Measurements from ENCODE around the gene WDR49. TPM values are rescaled to one million over a fixed set of nuclear protein-coding genes. Genes with fewer than 3 reads are reported as not detected.

The WDR49 gene
- total and polyA plus RNA-seq, 5 donors from 2014 or later: 0.79 TPM; not detected in 4

DNA sequence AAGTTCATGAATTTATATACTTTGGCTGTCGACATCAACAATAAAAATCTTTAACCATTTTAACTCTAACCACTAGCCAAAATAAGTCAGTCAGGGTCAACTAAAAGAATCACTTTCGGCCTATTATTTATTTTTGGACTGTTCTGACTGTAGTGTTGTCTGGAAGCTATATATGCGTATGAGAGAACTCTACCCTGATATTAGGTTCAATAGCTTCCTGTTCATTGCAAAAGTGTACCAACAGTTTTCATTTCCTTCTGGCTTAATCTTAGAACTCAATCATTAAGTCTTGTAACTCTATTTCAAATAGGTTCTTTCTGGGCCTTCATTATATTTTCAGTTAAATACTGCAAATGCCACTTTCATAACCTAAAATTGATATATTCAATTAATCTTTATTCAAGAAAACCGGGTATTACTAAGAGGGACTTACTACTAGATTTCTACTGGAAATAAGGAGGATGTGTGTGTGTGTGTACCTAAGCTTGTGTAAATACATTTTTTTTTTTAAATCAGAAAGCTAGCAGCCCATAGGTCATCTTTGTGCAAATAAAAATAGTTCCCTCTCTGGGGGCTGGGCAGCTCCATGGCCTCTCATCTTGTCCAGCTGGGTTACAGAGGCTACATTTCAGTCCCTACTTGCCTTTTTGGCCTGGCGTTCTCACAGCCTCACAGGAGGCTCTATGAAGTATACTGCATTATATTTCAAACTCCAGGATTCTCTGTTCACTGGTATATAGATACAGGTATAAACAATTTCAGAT lies 185.7 kb downstream of the WDR49 start:
- Mint-ChIP-seq H3K9me3 (peaks cover 0 to 4% (median 0%) of the 10 kb centered on the region in 7 donors), H3K4me1 (no peaks in the 10 kb centered on the region), H3K27ac (no peak overlapping the region), H3K27me3 (no peaks in the 10 kb centered on the region), H3K36me3 (no peaks in the 10 kb centered on the region), H3K4me3 (no peak overlapping the region)
- DNase-seq: no peak
- no peak overlapping the region for H3K27ac ChIP-seq (ENCODE audit: insufficient read depth, low read length, poor library complexity, severe bottlenecking)
- no peaks in the 10 kb centered on the region for H3K36me3 ChIP-seq (ENCODE audit: control insufficient read depth, insufficient read depth, low read length)
- H3K4me1 ChIP-seq (ENCODE audit: control insufficient read depth, insufficient read depth, low read length, poor library complexity, severe bottlenecking): no peaks in the 10 kb centered on the region
- no peaks in the 10 kb centered on the region for H3K27me3 ChIP-seq (ENCODE audit: control insufficient read depth, insufficient read depth, low read length)
- ATAC-seq (ENCODE audit: low read depth in 2 of 2): no peak
- no peak overlapping the region for H3K4me3 ChIP-seq (ENCODE audit: low read depth, low read length)
- no peaks in the 10 kb centered on the region for H3K9me3 ChIP-seq (ENCODE audit: control insufficient read depth in 2 of 2, low read length in 2 of 2)

DNA sequence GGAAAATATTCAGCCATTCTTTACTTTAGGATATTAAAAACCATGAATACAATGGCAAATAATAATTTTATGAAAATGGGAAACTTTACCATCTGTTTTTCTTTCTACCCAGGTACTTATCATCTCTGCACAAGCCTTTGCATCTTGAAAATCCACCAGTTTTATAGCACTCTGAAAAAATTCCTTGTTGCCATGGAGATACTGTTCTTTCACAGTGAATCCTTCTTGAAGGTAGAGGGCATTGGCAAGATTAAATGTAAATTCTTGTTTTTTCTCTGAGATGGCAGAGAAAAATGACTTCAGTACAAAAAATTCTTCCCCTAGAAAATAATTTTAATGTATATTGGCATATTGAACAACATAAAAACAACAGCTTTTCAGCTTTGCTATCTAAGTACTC lies 186.8 kb downstream of the WDR49 start:
- Mint-ChIP-seq H3K9me3 (peaks cover 0 to 4% (median 0%) of the 10 kb centered on the region in 7 donors), H3K27ac (no peak overlapping the region), H3K4me1 (no peaks in the 10 kb centered on the region), H3K36me3 (no peaks in the 10 kb centered on the region), H3K4me3 (no peak overlapping the region), H3K27me3 (no peaks in the 10 kb centered on the region)
- Histone ChIP-seq H3K4me3 (ENCODE audit: low read depth, low read length) (no peak overlapping the region), H3K27ac (ENCODE audit: insufficient read depth, low read length, poor library complexity, severe bottlenecking) (no peak overlapping the region), H3K9me3 (ENCODE audit: control insufficient read depth in 2 of 2, low read length in 2 of 2) (no peaks in the 10 kb centered on the region), H3K36me3 (ENCODE audit: control insufficient read depth, insufficient read depth, low read length) (no peaks in the 10 kb centered on the region), H3K4me1 (ENCODE audit: control insufficient read depth, insufficient read depth, low read length, poor library complexity, severe bottlenecking) (no peaks in the 10 kb centered on the region), H3K27me3 (ENCODE audit: control insufficient read depth, insufficient read depth, low read length) (no peaks in the 10 kb centered on the region)
- DNase-seq: no peak
- ATAC-seq (ENCODE audit: low read depth in 2 of 2): no peak

DNA sequence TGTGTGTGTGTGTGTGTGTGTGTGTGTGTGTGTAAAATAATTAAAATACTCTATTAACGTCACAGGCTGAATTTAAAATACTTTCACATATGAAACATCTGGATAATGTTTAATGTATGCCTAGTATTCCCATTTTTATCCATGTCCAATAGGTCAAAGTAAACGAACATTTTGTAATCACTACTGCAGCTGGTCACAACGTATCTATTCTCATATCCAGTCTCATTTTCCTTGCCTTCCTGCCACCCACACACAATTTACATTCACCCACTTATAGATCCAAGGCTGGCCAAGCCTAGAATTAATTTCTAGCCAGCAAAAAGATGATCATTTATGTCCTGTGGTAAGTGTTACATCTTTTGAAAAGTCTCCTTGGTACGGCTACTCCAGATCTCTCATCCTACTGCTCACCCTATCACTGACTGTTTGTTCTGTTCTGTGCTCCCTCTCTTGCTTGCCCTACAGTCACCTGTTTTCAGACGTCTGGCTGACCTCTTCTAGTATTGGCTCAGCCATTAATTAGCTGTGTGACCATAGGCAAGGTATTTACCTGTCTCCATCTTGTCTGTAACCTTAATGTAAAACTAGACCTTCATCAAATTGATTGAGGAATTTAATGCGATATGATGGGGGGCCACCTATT lies 197.5 kb downstream of the WDR49 start:
- no peaks in the 10 kb centered on the region for H3K27me3 Mint-ChIP-seq
- Histone ChIP-seq H3K4me3 (ENCODE audit: low read depth, low read length) (no peak overlapping the region), H3K9me3 (ENCODE audit: control insufficient read depth in 2 of 2, low read length in 2 of 2) (no peaks in the 10 kb centered on the region), H3K27ac (ENCODE audit: insufficient read depth, low read length, poor library complexity, severe bottlenecking) (no peak overlapping the region), H3K4me1 (ENCODE audit: control insufficient read depth, insufficient read depth, low read length, poor library complexity, severe bottlenecking) (no peaks in the 10 kb centered on the region), H3K36me3 (ENCODE audit: control insufficient read depth, insufficient read depth, low read length) (no peaks in the 10 kb centered on the region), H3K27me3 (ENCODE audit: control insufficient read depth, insufficient read depth, low read length) (no peaks in the 10 kb centered on the region)
- no peak for ATAC-seq (ENCODE audit: low read depth in 2 of 2)
- DNase-seq: no peak
- H3K36me3 Mint-ChIP-seq: no peaks in the 10 kb centered on the region
- no peak overlapping the region for H3K27ac Mint-ChIP-seq
- H3K4me3 Mint-ChIP-seq: no peak overlapping the region
- peaks cover 0 to 3% (median 0%) of the 10 kb centered on the region in 7 donors for H3K9me3 Mint-ChIP-seq
- no peaks in the 10 kb centered on the region for H3K4me1 Mint-ChIP-seq

GRCh38 chr3:167453815-167454214 lies 199.9 kb downstream of the WDR49 start:
- H3K4me1 Mint-ChIP-seq: no peaks in the 10 kb centered on the region
- no peak for DNase-seq

DNA sequence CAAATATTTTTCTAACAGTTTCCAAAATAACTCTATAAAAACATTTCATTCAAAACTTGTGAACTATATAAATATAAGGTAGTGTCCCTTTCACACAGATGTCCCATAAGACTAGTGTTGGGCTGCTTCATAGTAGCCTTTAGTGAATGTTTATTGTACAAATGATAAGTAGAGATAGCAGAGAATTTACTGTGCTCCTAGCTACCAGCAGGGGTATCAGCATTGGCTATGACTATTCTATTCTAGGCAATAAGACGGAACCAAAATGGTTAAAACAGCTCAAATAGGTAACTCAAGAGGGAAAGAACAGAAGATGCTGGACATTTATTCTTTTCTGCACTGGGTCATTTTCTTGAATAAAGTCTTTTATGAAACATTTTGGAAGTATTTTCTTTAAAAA lies 202.5 kb downstream of the WDR49 start:
- Histone ChIP-seq H3K36me3 (ENCODE audit: control insufficient read depth, insufficient read depth, low read length) (no peaks in the 10 kb centered on the region), H3K9me3 (ENCODE audit: control insufficient read depth in 2 of 2, low read length in 2 of 2) (no peaks in the 10 kb centered on the region), H3K4me3 (ENCODE audit: low read depth, low read length) (no peak overlapping the region), H3K27me3 (ENCODE audit: control insufficient read depth, insufficient read depth, low read length) (no peaks in the 10 kb centered on the region), H3K4me1 (ENCODE audit: control insufficient read depth, insufficient read depth, low read length, poor library complexity, severe bottlenecking) (no peaks in the 10 kb centered on the region), H3K27ac (ENCODE audit: insufficient read depth, low read length, poor library complexity, severe bottlenecking) (no peak overlapping the region)
- peaks cover 0 to 1% (median 0%) of the 10 kb centered on the region in 7 donors for H3K9me3 Mint-ChIP-seq
- H3K4me3 Mint-ChIP-seq: no peak overlapping the region
- no peaks in the 10 kb centered on the region for H3K36me3 Mint-ChIP-seq
- no peak for DNase-seq
- no peaks in the 10 kb centered on the region for H3K4me1 Mint-ChIP-seq
- H3K27ac Mint-ChIP-seq: no peak overlapping the region
- no peak for ATAC-seq (ENCODE audit: low read depth in 2 of 2)
- H3K27me3 Mint-ChIP-seq: no peaks in the 10 kb centered on the region

More at GRCh38 chr3:167453815-167454214, 199.9 kb downstream of the WDR49 start:
- H3K27ac Mint-ChIP-seq: no peak overlapping the region
- no peak overlapping the region for H3K4me3 ChIP-seq (ENCODE audit: low read depth, low read length)
- H3K27me3 Mint-ChIP-seq: no peaks in the 10 kb centered on the region
- no peaks in the 10 kb centered on the region for H3K36me3 ChIP-seq (ENCODE audit: control insufficient read depth, insufficient read depth, low read length)
- H3K27me3 ChIP-seq (ENCODE audit: control insufficient read depth, insufficient read depth, low read length): no peaks in the 10 kb centered on the region
- H3K4me1 ChIP-seq (ENCODE audit: control insufficient read depth, insufficient read depth, low read length, poor library complexity, severe bottlenecking): no peaks in the 10 kb centered on the region
- no peaks in the 10 kb centered on the region for H3K9me3 ChIP-seq (ENCODE audit: control insufficient read depth in 2 of 2, low read length in 2 of 2)
- peaks cover 0 to 3% (median 0%) of the 10 kb centered on the region in 7 donors for H3K9me3 Mint-ChIP-seq
- no peak overlapping the region for H3K27ac ChIP-seq (ENCODE audit: insufficient read depth, low read length, poor library complexity, severe bottlenecking)
- no peaks in the 10 kb centered on the region for H3K36me3 Mint-ChIP-seq
- no peak for ATAC-seq (ENCODE audit: low read depth in 2 of 2)
- no peak overlapping the region for H3K4me3 Mint-ChIP-seq

DNA sequence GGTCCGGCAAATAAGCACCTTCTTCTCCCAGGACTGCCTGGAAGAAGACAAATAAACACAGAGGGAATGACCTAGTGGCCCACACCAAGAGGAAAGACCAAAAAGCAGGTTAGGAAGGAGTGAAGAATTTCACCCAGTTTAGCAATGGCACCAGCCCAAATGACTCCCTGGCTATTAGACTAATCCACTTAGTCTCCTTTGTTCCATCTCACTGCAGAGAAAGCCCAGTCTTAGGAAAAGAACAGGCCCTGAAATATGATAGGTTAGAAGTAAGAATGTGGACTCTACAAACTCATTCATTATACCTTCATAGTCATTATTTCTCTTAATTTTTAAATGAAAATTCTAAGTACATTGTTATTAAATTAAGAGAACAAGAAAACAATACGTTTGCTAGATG lies 203.1 kb downstream of the WDR49 start:
- Mint-ChIP-seq H3K27me3 (no peaks in the 10 kb centered on the region), H3K27ac (no peak overlapping the region), H3K36me3 (no peaks in the 10 kb centered on the region), H3K9me3 (no peaks in the 10 kb centered on the region), H3K4me3 (no peak overlapping the region), H3K4me1 (no peaks in the 10 kb centered on the region)
- no peaks in the 10 kb centered on the region for H3K27me3 ChIP-seq (ENCODE audit: control insufficient read depth, insufficient read depth, low read length)
- H3K36me3 ChIP-seq (ENCODE audit: control insufficient read depth, insufficient read depth, low read length): no peaks in the 10 kb centered on the region
- ATAC-seq (ENCODE audit: low read depth in 2 of 2): no peak
- H3K4me3 ChIP-seq (ENCODE audit: low read depth, low read length): no peak overlapping the region
- no peak for DNase-seq
- H3K4me1 ChIP-seq (ENCODE audit: control insufficient read depth, insufficient read depth, low read length, poor library complexity, severe bottlenecking): no peaks in the 10 kb centered on the region
- H3K27ac ChIP-seq (ENCODE audit: insufficient read depth, low read length, poor library complexity, severe bottlenecking): no peak overlapping the region
- no peaks in the 10 kb centered on the region for H3K9me3 ChIP-seq (ENCODE audit: control insufficient read depth in 2 of 2, low read length in 2 of 2)

DNA sequence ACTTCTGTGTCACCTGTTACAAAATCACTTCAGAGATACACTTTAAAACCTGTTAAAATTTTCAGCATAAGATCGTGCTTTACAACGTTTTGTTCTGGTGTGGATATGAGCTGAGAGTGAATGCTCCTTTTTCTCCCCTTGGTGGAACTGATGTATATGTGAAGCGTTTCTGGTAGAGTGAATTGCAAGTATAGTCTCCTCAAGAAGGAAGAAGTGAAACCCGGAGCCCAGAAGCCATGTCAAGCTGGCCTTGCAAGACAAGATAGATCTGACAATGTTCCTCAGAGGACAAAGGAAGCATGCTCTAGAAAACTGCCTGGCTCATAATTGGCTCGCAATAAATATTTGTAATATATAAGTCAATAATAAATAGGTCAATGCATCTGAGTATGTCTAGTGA lies 203.5 kb downstream of the WDR49 start:
- Mint-ChIP-seq H3K27ac (no peak overlapping the region), H3K9me3 (no peaks in the 10 kb centered on the region), H3K4me3 (no peak overlapping the region), H3K4me1 (no peaks in the 10 kb centered on the region), H3K36me3 (no peaks in the 10 kb centered on the region), H3K27me3 (no peaks in the 10 kb centered on the region)
- ATAC-seq (ENCODE audit: low read depth in 2 of 2): no peak
- Histone ChIP-seq H3K27ac (ENCODE audit: insufficient read depth, low read length, poor library complexity, severe bottlenecking) (no peak overlapping the region), H3K4me1 (ENCODE audit: control insufficient read depth, insufficient read depth, low read length, poor library complexity, severe bottlenecking) (no peaks in the 10 kb centered on the region), H3K27me3 (ENCODE audit: control insufficient read depth, insufficient read depth, low read length) (no peaks in the 10 kb centered on the region), H3K4me3 (ENCODE audit: low read depth, low read length) (no peak overlapping the region), H3K36me3 (ENCODE audit: control insufficient read depth, insufficient read depth, low read length) (no peaks in the 10 kb centered on the region), H3K9me3 (ENCODE audit: control insufficient read depth in 2 of 2, low read length in 2 of 2) (no peaks in the 10 kb centered on the region)
- DNase-seq: no peak

DNA sequence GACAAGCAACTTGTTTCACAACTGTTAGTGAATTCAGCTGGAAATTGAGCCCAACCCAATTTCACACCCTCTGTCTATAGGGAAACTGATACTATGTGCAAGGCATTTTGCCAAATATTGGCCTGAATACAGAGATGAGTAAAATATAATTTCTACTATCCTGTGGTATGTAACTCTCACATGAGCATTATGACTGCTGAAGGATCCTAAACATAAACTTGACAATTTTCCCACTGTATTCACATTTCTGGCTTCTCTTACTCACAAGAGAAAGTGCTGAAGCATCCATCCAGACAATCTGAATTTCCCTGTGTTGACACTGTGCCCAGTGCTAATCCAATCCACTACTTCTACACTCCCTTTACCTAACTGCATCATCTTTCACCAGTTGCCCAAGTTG lies 208.3 kb downstream of the WDR49 start:
- H3K27me3 ChIP-seq (ENCODE audit: control insufficient read depth, insufficient read depth, low read length): no peaks in the 10 kb centered on the region
- H3K27me3 Mint-ChIP-seq: peaks cover 1% of the 10 kb centered on the region

More for the DNA sequence above, 208.3 kb downstream of the WDR49 start:
- H3K4me1 ChIP-seq (ENCODE audit: control insufficient read depth, insufficient read depth, low read length, poor library complexity, severe bottlenecking): no peaks in the 10 kb centered on the region
- H3K27ac ChIP-seq (ENCODE audit: insufficient read depth, low read length, poor library complexity, severe bottlenecking): no peak overlapping the region
- no peaks in the 10 kb centered on the region for H3K4me1 Mint-ChIP-seq
- no peaks in the 10 kb centered on the region for H3K36me3 Mint-ChIP-seq
- H3K9me3 ChIP-seq (ENCODE audit: control insufficient read depth in 2 of 2, low read length in 2 of 2): no peaks in the 10 kb centered on the region
- H3K4me3 Mint-ChIP-seq: no peak overlapping the region
- DNase-seq: no peak
- H3K36me3 ChIP-seq (ENCODE audit: control insufficient read depth, insufficient read depth, low read length): no peaks in the 10 kb centered on the region
- no peak overlapping the region for H3K27ac Mint-ChIP-seq
- no peak overlapping the region for H3K4me3 ChIP-seq (ENCODE audit: low read depth, low read length)
- peaks cover 0 to 1% (median 0%) of the 10 kb centered on the region in 7 donors for H3K9me3 Mint-ChIP-seq
- ATAC-seq (ENCODE audit: low read depth in 2 of 2): no peak
